ENCODE data around the gene C22orf31.
"Not testable (repeated sequence)": the region's sequence is repeated elsewhere in the genome, so short reads cannot be mapped to it uniquely, and the experiment has no call there.

Gene C22orf31

DNA sequence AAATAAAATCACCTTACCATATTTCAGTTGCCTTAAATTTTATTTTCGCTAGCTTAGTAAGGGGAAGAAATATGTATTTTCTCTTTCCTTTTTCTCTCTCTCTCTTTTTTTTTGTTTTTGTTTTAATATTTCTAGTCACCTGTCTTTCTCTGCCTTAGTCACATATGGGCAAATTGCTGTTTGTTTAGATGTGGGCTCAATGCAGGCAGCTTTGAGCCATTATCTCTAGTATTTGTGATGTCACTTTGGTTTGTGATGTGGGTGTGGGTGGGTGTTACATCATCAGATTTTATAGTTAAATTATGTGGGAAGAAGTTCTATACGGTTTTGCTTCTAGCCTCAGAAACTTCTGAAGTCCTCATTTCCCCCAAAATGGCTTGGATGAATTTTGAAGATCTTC lies at the start of gene C22orf31:
TSS of gene C22orf31 (minus strand) at position 59 of the 400 bp plus-strand sequence. CDS start at position 20, 39 bp downstream.
- DNase-seq (ENCODE audit: low read depth in 2 of 2), result no peak

DNA sequence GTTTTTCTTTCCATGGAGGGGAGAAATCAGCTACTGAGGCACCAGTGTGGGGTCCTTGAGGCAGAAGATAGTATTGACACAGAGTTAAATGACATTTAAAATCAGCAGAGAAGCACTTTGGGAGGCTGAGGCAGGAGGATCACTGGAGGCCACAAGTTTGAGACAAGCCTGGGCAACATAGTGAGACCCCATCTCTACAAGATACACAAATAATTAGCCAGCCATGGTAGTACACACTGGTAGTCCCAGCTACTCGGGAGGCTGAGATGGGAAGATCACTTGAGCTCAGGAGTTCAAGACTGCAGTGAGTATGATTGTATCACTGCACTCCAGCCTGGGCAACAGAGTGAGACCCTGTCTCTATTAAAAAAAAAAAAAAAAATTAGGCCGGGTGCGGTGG lies 49.3 kb upstream of the C22orf31 start:
- DNase-seq (ENCODE audit: low read depth in 2 of 2), result no peak

DNA sequence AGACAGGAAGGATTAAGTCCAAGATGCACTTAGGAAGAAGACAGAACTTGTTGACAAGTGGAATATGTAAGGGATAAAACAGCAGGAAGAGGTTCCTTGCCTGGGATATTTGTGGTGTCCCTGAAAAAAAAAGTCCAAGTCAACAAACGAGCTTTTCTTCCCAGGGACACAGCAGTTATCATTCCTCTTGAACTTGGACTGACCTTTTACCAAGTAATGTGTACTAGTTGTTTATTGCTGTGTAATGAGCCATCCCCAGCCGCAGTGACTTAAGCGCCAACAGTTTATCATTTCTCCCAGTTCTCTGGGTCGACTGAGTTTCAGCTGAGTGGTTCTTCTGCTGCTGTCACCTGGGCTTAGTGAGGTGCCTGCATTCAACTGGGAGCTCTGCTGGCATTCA lies 48.2 kb upstream of the C22orf31 start:
- no peak for DNase-seq (ENCODE audit: low read depth in 2 of 2)

DNA sequence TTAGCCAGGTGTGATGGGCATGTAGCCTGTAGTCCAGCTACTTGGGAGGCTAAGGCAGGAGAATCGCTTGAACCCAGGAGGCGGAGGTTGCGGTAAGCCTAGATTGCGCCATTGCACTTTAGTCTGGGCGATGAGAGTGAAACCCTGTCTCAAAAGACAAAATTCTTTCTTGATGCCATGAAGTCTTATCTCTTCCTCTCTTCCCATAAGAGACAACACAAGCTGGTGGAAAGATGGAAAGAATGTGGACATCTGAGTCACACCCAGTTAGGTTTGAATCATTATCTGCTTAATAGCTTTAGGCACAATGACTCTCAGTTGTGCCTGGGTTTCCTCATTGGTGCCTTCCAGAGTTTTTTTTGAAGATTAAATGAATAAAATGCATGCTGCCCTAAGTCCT lies 46.5 kb upstream of the C22orf31 start:
- no peak for DNase-seq (ENCODE audit: low read depth in 2 of 2)

DNA sequence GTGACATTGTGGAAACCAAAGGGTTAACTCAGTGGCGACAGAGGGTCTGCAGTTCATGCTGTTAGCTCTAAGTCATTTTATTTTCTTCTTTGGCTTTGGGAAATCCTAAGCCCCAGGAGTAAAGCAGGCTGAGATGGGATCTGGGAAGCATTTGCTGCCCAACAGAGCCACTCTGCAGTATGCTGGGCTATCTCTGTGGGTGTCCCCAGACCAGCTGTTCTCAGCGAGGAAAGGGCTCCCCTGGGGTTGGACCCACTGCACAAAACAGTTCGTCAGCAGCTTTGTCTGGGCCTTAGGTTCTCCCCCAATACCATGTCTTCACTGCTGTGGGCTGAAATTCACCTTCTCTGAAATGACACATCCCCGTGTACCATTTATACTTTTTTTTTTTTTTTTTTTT lies 45.2 kb upstream of the C22orf31 start:
- no peak for DNase-seq (ENCODE audit: low read depth in 2 of 2)

DNA sequence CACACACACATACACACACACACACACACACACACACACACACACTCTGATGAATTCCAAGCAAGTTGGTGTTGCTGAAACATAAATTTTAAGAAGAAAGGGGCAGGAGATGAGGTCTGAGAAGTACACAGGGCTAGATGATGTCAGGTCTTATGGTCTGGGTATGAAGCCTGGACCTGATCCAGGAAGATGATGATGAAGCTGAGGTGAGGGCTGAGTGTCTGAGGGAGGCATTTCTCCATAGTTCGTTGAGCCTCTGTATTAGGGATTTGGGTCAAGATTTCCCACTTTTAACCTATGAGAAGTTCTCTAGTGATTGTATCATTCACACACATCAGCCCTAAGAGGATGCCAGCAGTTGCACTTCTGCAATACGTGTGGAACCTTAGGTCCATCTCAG lies 43.8 kb upstream of the C22orf31 start:
- DNase-seq (ENCODE audit: low read depth in 2 of 2), result no peak

DNA sequence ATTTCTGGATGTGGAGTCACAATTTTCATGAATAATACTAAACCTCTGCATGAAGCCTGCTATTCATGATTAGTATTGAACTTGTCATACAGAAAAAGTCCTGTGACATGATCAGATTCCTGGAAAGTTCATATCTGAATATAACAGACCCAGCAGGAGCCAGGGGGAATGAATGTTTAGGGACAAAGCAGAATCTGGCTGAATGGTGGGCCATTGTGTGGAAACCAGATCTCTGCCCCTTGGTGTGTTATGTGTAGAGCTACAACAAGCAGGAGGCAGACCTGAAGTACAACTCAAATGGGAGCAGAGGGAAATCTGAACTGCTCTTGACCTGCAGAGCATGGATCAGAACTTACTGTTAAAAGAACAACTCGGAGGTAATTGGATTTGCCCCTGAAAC lies 41.5 kb upstream of the C22orf31 start:
- no peak for DNase-seq (ENCODE audit: low read depth in 2 of 2)

DNA sequence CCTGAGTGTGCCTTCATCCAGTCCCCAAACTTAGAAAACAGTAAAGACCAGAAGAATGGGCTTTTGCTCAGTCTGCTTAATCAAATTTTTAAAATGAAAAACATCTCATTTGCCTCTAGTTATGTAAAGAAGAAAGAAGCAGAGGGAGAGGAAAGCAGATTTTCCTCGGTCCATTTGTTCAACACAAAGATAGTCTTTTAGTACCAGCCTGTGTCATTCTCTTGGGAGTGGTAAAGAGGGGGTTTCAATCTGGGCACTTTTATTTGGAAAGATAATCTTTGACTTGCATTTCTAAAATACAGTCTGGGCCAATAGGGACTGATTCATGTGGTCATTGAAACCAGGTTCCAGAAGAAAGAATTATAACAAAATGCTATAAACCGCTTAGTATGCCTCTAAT lies 40.7 kb upstream of the C22orf31 start:
- no peak for DNase-seq (ENCODE audit: low read depth in 2 of 2)

DNA sequence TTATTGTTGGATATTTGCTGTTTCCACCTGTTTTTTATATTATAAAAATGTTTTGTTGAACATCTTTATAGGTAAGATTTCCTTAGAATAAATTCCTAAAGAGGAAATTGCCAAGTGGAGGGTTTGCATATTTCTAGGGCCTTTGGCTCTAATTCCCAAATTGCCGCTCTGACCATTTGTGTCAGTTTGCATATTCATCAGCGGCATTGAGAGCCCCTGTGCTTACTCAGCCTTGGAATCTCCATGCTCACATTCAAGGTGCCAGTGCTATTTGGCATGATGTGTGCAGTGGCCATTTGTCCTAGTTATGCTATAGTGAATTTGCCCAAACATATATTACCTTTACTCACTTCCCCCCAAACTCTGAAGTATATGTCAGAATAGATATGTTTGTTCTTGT lies 36.7 kb upstream of the C22orf31 start:
- no peak for DNase-seq (ENCODE audit: low read depth in 2 of 2)

DNA sequence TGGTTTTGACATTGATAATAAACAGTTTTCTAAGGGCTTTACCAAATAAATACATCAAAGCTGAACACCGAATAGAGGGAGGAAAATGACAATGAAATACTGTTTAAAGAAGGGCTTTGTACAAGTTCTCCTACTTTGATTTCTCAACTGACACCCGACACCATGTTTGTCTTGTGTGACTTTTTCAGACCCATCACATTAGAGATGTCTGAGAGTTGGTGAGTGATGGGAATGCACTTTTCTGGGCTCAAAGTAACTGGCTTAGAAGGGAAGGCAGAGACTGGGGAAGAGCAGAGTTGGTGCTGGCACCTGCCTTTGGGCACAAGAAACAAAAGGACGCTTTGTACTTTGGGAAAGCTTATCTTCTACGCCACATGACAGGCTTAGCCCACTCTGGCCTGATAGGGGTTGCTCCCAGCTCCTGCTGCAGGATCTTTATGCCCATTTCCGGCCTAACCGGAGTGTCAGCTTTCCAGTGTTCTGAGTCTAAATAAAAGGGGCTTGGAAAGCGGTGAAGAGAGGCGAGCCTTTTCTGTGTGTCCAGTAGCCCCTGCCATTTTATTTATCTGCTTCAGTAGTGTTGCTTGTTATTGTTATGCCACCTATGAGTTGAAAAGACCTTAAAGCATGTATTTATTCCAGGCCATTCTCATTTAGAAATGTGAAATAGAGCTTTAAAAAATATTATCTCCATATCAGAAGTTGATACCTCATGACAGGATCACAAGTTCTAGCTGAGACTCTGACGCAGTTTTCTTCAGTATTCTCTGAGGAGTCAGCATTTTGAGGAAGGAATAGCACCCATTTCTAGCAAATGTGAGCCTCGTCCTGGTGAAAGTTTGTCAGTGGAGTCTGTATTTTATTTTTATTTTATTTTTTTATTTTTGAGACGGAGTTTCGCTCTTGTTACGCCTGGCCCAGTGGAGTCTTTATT lies 35.4 kb upstream of the C22orf31 start:
- no peak for DNase-seq (ENCODE audit: low read depth in 2 of 2)

DNA sequence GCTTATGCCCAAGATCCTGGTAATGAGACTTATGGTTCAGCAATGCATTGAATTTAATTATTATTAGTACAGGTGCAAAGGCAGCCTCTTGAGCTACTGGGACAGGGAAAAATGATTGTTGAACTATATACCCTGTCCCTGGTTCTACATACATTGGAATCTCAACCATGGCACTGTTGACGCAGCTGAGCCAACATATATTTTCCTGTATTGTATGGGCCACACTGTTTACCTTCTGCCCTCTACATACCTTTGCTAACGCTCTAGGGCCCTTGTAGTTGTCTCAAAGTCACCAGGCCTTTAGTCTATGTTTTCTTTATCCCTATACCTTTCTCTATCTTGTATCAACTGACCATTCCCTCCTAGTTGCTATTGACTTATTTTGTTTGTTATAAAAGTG lies 33.8 kb upstream of the C22orf31 start:
- DNase-seq (ENCODE audit: low read depth in 2 of 2), result no peak

DNA sequence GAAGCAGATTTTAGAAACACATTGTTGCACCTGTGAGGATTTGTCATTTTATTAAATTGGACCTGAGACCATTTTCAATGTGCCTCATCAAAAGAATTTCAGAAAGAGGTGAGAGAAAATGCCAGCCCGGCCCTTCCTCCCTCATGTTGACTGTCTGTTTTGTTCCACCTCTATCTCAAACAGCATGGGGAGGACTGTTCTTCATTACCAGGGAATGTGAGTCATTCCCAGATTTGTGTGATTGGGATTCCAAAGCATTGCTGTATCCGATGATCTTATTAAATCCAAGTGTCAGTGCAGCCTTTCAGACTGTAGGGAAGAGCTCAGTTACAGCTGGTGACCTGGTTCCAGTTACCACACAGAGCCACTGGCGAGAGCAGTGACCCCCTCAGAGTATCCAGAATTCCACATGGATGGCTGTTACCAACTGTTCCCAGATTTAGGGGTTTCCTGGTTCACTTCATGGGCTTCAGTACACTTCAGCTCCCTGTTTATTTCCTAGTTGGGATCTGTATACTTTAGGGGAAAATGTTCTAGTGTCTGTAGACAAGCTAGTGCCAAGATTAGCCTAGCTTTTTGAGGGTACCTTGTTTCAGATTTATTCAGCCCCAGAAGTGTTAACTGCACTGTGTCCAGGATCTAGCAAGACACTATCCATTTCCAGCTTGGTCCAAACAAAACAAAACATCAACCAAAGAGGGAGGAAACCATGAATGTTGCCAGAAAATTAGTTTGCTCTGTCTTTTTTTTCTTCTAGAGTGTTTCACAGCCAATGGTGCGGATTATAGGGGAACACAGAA lies 32.1 kb upstream of the C22orf31 start:
- DNase-seq (ENCODE audit: low read depth in 2 of 2), result no peak

DNA sequence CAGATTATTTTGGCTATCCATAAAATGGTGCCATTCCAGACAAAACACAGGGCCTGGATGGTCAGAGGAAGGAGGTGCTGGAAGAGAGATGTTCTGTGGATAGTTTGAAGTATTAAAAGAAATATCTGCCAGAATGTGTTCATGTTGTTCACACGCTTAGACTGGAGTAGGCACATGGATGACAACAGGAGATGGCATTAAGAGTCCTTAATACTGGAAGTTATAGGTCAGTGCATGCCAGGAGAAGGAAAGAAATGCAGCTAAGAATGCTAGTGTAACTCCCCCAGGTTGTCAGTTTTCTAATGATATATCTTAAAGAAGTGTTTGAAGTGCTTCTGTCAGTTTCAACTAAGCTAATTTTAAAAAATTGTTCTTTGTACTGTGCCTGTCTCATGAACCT lies 31.4 kb upstream of the C22orf31 start:
- no peak for DNase-seq (ENCODE audit: low read depth in 2 of 2)

DNA sequence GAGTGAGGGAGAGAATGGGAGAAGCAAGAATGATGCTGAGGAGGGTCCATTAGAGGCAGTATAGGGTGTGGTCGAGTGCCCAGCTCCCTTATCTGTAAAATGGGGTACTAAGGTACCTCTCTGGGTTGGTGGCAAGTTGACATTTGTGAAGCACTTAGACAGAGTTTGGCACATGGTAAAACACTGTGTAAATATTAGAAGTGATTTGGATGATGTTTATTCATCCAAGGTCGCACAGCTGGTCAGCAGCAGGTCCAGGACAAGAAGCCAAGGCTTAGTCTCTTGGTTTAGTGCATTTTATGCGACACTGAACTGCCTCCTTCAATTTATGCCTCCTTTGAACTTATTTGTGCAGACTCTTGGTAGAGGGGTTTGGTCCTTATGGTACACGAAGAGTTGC lies 30.6 kb upstream of the C22orf31 start:
- DNase-seq (ENCODE audit: low read depth in 2 of 2), result no peak

DNA sequence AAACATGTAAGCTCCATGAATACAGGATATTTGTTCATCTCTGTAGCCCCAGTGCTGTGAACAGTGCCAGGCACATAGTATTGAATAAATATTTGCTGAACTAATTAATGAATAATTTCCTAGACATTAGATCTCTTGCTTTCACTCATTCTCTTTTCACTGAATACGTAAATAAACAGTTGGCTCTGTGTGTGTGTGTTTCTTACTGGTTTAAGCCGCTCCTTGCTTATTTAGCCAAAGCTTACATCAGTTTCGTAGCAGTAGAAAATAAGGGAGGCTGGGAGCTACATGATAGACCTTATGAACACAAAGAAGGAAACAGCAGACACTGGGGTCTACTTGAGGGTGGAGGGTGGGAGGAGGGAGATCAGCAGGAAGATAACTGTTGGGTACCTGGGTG lies 28.4 kb upstream of the C22orf31 start:
- no peak for DNase-seq (ENCODE audit: low read depth in 2 of 2)

DNA sequence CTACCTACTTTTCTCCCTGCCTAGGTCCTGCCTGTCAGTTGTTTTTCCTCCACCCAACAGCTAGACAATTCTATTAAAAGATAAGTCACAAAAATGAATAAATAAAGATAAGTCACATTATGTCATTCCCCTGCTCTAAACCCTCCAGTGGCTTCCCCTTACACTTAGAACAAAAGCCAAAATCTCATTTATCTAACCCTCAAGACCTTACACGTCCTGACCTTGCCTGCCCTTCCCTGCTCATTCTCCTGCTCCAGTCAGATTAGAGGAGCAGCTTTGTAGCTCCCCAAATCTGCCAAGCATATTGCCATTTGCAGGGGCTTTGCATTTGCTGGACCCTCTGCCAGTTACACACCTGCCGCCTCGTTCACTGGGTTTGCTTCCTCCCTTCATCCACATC lies 27.9 kb upstream of the C22orf31 start:
- no peak for DNase-seq (ENCODE audit: low read depth in 2 of 2)

DNA sequence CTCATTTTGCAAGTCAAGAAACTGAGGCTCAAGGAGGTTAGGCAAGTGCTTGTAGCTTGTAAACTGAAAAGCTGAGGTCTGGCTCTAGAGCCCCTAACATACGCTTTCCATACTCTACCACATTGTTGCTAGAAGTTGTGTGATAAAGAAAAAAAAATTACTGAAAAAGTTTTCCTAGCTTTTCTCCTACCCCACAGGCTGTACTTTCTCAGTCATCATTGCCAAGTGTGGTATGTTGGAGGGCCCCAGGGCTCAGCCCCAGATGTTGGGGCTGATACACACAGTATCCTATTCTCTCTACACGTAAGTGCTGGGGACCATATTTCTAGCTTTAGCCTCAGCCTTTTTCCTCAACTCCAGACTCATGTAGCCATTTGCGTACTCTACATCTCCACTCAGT lies 27.2 kb upstream of the C22orf31 start:
- DNase-seq (ENCODE audit: low read depth in 2 of 2), result no peak

DNA sequence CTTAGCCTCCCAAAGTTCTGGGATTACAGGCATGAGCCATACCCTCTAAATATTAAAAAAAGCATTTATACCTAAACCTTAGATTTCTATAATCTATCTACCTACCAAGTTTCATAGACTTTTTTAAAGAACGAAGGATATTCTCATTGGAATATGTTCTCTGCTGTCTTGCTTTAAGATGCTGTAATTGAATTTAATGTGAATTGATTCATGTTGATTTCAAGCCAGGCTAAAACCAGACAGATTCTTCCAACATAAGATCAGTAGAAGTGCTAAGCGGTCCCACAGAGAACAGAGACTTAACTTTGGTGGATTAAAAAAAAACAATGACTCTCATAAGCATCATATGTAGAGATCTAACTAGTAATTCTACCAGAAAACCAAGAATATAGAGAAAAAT lies 25.4 kb upstream of the C22orf31 start:
- no peak for DNase-seq (ENCODE audit: low read depth in 2 of 2)

DNA sequence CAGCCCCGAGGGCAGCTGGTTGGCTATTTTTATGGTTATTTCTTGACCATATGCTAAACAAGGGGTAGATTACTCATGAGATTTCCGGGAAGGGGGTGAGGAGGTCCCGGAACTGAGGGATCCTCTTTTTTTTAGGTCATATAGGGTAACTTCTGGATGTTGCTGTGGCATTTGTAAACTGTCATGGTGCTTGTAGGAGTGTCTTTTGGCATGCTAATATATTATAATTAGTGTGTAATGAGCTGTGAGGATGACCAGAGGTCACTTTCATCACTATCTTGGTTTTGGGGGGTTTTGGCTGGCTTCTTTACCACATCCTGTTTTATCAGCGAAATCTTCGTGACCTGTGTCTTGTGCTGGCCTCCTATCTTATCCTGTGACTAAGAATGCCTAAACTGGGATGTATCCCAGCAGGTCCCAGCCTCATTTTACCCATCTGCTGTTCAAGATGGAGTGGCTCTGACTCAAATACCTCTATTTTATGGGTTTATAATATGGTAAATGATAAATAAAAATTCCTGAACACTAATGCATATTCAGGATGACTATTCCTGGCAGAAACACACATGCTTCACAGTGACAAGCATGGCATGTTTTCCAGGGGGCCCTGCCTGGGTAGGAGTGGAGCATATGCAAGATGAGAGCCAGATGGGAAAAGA lies 22.4 kb upstream of the C22orf31 start:
- no peak for DNase-seq (ENCODE audit: low read depth in 2 of 2)

DNA sequence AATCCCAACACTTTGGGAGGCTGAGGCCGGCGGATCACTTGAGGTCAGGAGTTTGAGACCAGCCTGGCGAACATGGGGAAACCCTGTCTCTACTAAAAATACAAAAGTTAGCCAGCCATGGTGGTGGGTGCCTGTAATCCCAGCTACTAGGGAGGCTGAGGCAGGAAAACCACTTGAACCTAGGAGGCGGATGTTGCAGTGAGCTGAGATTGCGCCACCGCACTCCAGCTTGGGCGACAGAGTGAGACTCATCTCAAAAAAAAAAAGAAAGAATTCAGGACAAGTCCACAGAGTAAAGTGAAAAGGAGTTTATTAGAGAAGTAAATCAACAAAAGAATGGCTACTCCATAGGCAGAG lies 21.9 kb upstream of the C22orf31 start:
- not testable (repeated sequence) for DNase-seq (ENCODE audit: low read depth in 2 of 2)

DNA sequence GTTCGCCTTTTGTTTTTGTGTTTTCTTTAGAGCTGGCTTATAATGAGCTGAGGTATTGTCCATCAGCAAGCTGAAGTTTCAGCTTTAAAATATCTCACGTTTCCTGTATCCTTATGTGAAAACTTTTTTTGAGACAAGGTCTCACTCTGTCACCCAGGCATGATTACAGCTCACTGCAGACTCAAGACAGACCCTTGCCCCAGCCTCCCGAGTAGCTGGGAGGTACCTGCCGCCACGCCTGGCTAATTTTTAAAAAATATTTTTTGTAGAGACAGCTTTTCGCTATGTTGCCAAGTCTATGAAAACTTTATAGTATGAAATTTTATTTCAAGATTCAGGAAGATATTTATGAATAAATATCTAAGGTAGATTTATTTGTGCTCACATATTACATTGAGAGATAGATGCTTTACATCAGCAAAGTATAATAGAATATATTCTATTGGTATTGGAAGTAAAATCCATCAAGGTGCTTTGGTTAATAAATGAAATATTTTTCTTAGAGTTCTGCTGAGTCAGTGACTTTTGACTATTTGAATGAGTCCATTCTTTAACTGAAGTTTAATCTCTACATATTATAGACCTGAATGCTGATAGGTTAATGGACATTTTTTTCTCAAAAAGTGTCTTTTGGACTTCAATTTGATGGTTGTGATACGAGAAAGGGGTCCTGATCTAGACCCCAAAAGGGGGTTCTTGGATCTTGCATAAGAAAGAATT lies 21.4 kb upstream of the C22orf31 start:
- no peak for DNase-seq (ENCODE audit: low read depth in 2 of 2)

Data from activated CD8-positive, alpha-beta memory T cell treated with anti-CD3 and anti-CD28 coated beads for 4 hours (primary cell).